Cardiac muscle cell (in vitro differentiated cells and primary cell): ENCODE results near the gene IDH3A. TPM values are rescaled to one million over a fixed set of nuclear protein-coding genes. Genes with fewer than 3 reads are reported as not detected.
A peak's percentile ranks its signal among the peaks of the same experiment; 100 is the strongest.

ENCODE experiments used
- DNase-seq, 2 donors: peaks; one replicate each; pipeline versions ENCODE4 v3.0.0 to v3.0.0-alpha.2; 2010 to 2017; ENCODE audit warnings: low read depth in 1 of 2, low spot score in 1 of 2
- H3K27ac ChIP-seq: fragments of 200-600 bp; sonication (generic); 2 replicates; pipeline ENCODE4 v1.5.1; 2016
- H3K27me3 ChIP-seq: fragments of 200-600 bp; sonication (generic); 2 replicates; pipeline ENCODE4 v1.6.0; 2016; ENCODE audit warnings: control low read depth
- H3K36me3 ChIP-seq: fragments of 200-600 bp; sonication (generic); 2 replicates; pipeline ENCODE4 v1.5.1; 2016; ENCODE audit warnings: control low read depth
- H3K4me1 ChIP-seq: fragments of 200-600 bp; sonication (generic); 2 replicates; pipeline ENCODE4 v1.8.1; 2017; ENCODE audit warnings: low read depth, mild to moderate bottlenecking, mixed run types
- H3K4me3 ChIP-seq: fragments of 200-600 bp; sonication (generic); 2 replicates; pipeline ENCODE4 v1.5.1; 2016; ENCODE audit warnings: mild to moderate bottlenecking
- H3K9me3 ChIP-seq: fragments of 200-600 bp; sonication (generic); 2 replicates; pipeline ENCODE4 v1.5.1; 2017; ENCODE audit warnings: low read depth, mild to moderate bottlenecking, control low read depth
- polyA plus RNA-seq: library from polyadenylated mRNA; unstranded; fragments of >200 nt; fragmentation: Nextera tagmentation; extraction: Ambion mirVana; gene quantifications from 2 replicates; pipeline ENCODE4 v1.2.1, GENCODE V29; 2016
- total RNA-seq: library from RNA; depleted of rRNA; stranded (reverse); fragments of >200 nt; gene quantifications from 2 replicates; pipeline ENCODE4 v1.2.3, GENCODE V29; 2016
- TF ChIP-seq, protein P1 (sequence below): IDR thresholded peaks from 2 replicates; pipeline ENCODE4 v1.5.1; 2012; ENCODE audit warnings: low read depth, mild to moderate bottlenecking, low read length

Gene IDH3A
- total and polyA plus RNA-seq, 2 experiments from 2014 or later = 63.1 to 113 TPM

DNA sequence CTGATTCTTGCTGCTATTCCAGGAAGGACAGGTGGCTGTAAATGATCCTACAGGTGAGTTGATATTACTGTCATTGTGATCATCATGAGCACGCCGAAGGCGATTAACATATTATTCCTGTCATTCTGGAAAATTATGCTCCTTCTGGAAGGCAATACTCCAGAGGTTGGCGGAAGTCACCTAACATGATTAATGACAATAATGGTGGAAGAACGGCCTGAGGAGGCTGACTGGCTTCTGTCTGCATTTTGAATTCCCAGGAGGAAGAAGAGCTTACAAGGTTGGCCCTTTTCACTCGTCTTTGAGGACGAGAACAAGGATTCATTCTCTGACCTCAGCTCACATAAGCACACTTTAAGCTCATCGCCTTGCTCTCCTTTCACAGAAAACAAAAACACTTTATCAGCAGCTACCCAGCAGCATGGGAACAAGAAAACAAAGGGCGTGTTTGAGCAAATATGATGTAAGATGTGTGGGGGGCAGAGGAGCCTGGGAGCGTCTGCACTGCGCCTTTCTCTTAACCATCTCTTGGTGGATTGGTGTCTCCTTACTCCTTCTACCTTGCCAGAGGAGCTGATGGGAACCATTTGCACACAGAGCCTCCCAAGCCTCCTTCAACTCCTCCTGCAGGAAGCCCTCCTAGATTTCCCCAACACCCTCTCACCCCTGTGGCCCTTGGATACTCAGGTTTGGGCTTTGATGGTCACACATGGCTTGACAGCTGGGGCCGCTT, 62.2 kb downstream of the IDH3A start:
- DNase-seq = peak in 1 of 2 donors; percentile 42
- no peaks in the 10 kb centered on the region for H3K27me3 ChIP-seq
- peaks cover 6% of the 10 kb centered on the region for H3K4me1 ChIP-seq
- TF ChIP-seq, protein P1, sequence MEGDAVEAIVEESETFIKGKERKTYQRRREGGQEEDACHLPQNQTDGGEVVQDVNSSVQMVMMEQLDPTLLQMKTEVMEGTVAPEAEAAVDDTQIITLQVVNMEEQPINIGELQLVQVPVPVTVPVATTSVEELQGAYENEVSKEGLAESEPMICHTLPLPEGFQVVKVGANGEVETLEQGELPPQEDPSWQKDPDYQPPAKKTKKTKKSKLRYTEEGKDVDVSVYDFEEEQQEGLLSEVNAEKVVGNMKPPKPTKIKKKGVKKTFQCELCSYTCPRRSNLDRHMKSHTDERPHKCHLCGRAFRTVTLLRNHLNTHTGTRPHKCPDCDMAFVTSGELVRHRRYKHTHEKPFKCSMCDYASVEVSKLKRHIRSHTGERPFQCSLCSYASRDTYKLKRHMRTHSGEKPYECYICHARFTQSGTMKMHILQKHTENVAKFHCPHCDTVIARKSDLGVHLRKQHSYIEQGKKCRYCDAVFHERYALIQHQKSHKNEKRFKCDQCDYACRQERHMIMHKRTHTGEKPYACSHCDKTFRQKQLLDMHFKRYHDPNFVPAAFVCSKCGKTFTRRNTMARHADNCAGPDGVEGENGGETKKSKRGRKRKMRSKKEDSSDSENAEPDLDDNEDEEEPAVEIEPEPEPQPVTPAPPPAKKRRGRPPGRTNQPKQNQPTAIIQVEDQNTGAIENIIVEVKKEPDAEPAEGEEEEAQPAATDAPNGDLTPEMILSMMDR = no peak
- no peak overlapping the region for H3K27ac ChIP-seq
- no peak overlapping the region for H3K4me3 ChIP-seq
- no peaks in the 10 kb centered on the region for H3K36me3 ChIP-seq
- no peaks in the 10 kb centered on the region for H3K9me3 ChIP-seq

DNA sequence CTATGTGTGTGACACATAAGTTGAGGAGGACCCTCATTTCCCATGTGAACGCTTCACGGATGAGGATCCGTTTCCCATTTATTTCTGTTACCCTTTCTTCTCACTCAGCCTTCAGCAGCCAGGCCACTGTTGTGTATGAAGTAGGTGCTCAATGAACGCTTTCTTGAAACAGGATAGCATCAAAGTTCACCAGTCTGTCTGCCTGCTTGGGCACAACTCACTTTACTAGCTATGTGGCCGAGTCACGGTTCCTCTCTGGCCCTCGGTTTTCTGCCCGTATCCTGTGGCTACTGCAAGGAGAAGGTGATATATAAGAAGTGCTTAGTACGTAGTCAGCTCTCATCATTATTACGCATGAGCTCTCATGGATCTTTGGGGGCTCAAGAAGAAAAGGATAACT, 62.8 kb downstream of the IDH3A start:
- H3K4me1 ChIP-seq = peaks cover 6% of the 10 kb centered on the region
- no peak for DNase-seq
- H3K27ac ChIP-seq = no peak overlapping the region
- no peaks in the 10 kb centered on the region for H3K36me3 ChIP-seq
- TF ChIP-seq, protein P1 = no peak
- H3K27me3 ChIP-seq = no peaks in the 10 kb centered on the region
- H3K9me3 ChIP-seq = no peaks in the 10 kb centered on the region
- no peak overlapping the region for H3K4me3 ChIP-seq

DNA sequence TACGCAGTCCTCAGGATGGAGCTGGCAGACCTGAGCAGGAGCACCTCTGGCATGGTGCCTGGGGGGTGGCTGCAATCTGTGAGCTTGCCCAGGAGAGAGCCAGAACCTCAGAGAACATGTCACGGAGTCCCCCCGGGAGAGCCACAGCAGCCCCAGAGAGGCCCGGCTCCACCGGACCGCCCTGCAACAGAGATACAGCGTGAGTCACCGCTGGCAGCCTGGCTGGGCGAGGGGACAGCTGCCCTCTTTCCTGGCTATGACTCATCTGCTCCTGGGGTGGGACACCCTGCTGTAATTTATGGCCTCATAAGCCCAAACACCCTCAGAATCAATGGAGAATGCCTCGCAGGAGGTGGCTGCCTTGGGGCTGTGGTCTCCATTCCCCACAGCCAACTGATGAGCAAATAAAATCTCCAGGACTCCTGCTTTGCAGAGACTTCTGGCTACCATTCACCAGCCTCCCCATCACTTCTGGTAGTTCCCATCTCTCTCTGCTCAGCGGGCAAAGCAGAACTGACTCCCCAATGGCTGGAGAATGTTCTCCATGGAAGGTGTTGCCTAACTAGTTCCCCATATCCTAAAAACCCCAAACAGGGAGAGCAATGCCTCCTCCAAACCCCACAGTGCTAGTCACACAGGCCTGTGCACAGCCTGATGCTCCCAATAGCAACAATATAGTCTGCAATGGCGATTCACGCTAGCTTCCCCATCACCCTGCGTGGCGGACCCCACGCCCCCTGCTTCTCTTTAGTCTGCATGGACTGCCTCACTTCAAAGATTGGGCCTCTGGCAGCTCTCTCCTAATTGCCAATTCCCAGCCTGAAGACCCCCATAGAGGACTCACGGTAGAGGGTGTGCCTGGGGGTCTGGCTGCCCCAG, 63.6 kb downstream of the IDH3A start:
- no peaks in the 10 kb centered on the region for H3K9me3 ChIP-seq
- peak in 1 of 2 donors; percentile 63 for DNase-seq
- H3K36me3 ChIP-seq = no peaks in the 10 kb centered on the region
- H3K4me1 ChIP-seq = peaks cover 6% of the 10 kb centered on the region
- no peak overlapping the region for H3K27ac ChIP-seq
- H3K27me3 ChIP-seq = no peaks in the 10 kb centered on the region
- no peak overlapping the region for H3K4me3 ChIP-seq
- TF ChIP-seq, protein P1 = no peak

DNA sequence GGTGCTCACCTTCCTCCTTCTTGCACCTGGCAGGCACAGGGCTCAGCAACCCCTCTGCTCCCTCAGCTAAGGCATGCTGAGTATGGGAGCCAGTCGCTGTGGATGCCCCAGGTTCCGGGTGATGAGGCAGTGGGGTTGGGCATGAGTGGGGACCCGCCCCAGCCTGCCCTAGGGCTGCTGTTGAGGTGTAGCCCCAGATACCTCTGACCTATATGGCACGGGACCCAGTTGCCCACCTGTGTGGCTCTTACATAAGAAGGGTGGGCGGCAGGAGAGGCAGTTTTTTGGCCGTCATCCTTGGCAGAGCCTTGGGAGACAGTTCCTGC, 64.2 kb downstream of the IDH3A start:
- Histone ChIP-seq H3K4me3 (no peak overlapping the region), H3K36me3 (no peaks in the 10 kb centered on the region), H3K4me1 (peaks cover 6% of the 10 kb centered on the region), H3K27me3 (no peaks in the 10 kb centered on the region), H3K9me3 (no peaks in the 10 kb centered on the region), H3K27ac (no peak overlapping the region)
- no peak for DNase-seq
- TF ChIP-seq, protein P1 = no peak

DNA sequence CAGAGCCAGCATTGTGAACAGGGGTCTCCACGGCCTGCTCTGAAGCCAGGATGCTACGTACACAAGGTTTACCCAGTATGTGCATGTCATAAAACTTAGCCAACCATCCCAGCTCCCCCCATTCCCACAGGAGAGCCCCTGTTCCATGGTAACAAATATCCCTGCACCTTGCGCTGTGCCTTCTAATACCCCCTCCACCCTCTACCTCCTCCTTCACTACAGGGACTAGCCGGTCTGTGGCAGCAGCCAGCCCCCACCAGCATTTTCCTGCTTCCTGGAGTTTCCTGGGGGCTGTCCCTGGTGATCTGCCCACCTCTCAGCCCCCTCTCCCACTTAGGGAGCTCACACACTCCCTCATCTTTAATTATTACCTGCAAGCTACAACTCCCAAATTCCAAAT, 64.8 kb downstream of the IDH3A start:
- no peaks in the 10 kb centered on the region for H3K27me3 ChIP-seq
- TF ChIP-seq, protein P1 = no peak
- H3K4me3 ChIP-seq = no peak overlapping the region
- H3K27ac ChIP-seq = no peak overlapping the region
- H3K36me3 ChIP-seq = no peaks in the 10 kb centered on the region
- H3K9me3 ChIP-seq = no peaks in the 10 kb centered on the region
- DNase-seq = no peak
- H3K4me1 ChIP-seq = peaks cover 6% of the 10 kb centered on the region
